Esophagus squamous epithelium (tissue), 4 donors: Measurements from ENCODE around the gene CCDC80.

Experiments used
- POLR2A ChIP-seq, 4 donors: fragments of 450-650 bp; IDR thresholded peaks; one replicate each; pipeline ENCODE4 v1.6.1; 2017; ENCODE audit warnings: antibody characterized with exemption in 4 of 4, mild to moderate bottlenecking in 4 of 4, moderate library complexity in 3 of 4
- TF ChIP-seq, protein P1 (sequence below), 6 experiments: fragments of 450-650 bp in 4 of 6; fragments of 200-600 bp in 2 of 6; sonication (generic) in 2 of 6; IDR thresholded peaks; one replicate each; pipeline ENCODE4 v1.5.1; 2016 to 2019; ENCODE audit warnings: antibody characterized with exemption in 6 of 6, mild to moderate bottlenecking in 4 of 6, moderate library complexity in 4 of 6

DNA sequence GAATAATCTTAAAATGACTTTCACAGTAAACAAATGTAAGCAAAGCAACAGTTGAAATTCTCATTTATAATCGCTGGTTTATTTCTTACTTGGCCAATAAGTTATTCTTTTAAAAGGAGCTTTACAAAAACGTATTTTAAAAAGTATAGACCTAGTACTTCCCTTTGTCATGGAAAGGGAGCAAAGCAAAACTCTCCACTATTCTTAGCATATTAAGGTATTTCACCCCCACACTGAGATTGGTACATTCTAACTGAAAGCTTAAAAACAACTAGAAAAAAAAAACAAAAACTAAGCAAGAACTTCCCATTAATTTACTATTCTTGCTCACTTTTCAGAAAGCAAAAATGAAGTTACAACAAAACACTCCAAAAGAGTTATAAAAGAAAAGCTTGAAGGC is 80.6 kb downstream of the CCDC80 start:
- TF ChIP-seq, protein P1, sequence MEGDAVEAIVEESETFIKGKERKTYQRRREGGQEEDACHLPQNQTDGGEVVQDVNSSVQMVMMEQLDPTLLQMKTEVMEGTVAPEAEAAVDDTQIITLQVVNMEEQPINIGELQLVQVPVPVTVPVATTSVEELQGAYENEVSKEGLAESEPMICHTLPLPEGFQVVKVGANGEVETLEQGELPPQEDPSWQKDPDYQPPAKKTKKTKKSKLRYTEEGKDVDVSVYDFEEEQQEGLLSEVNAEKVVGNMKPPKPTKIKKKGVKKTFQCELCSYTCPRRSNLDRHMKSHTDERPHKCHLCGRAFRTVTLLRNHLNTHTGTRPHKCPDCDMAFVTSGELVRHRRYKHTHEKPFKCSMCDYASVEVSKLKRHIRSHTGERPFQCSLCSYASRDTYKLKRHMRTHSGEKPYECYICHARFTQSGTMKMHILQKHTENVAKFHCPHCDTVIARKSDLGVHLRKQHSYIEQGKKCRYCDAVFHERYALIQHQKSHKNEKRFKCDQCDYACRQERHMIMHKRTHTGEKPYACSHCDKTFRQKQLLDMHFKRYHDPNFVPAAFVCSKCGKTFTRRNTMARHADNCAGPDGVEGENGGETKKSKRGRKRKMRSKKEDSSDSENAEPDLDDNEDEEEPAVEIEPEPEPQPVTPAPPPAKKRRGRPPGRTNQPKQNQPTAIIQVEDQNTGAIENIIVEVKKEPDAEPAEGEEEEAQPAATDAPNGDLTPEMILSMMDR (IDR thresholded peaks at IDR 0.05): no peak
- TF ChIP-seq POLR2A (IDR thresholded peaks at IDR 0.05): no peak
